GM19023 (cell line): ENCODE measurements around the gene NDUFA8.

Experiments
- ATAC-seq: cut with Tn5 transposase; IDR thresholded peaks from one replicate; pipeline ENCODE4 v1.9.1; 2021; ENCODE audit warnings: mild to moderate bottlenecking, moderate library complexity; ENCODE audit not compliant: unreplicated experiment

Gene NDUFA8

DNA sequence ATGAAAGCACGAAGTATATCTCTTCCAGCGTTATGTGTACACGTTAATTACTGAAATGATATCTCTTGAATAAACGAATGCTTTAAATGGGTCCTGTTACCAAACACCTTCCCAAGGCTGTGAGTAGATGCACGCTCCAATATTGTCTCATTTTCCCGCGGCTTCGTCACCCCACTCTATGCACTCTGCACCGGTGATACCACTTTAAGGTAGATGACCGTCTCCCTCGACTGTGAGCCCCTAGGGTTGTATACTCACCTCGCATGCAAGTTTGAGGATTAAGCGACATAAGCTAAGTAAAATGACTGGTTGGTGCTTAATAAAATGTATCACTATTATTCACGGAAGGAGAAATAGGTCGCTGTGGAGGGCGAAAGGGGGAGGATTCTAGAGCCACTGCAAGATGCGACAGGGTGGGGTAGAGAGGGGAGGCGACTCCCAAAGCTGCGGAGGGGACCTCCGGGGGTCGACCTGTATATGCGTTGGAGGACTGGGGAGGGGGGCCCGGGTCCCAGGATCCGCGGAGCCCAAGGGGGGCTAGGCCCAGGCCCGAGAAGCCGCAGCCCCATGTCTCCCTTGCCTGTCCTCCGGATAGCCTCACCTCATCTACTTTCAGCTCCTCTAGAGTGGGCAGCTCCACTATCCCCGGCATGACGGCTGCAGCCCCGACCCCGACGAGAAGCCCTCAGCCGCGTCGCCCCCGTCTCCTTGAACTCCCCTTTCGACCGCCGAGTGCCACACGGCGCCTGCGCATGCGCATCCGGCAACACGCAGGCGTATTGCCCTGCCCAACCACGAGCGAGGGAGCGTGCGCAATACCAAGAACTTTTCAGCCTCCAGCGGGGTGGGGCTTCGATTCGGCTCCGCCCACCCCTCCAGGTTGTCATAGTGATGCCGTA lies at the start of gene NDUFA8, which contains the start of gene MORN5:
Gene NDUFA8 (minus strand): TSS at position 754 of the 899 bp plus-strand sequence. CDS start 102 bp downstream, at position 652.
Gene MORN5 (plus strand): TSS at position 883 of the 899 bp plus-strand sequence. CDS start 65 bp downstream, outside the sequence.
- peak; percentile 95 for ATAC-seq

GRCh38 chr9:122207096-122207495 lies 47.5 kb upstream of the NDUFA8 start:
- no peak for ATAC-seq

GRCh38 chr9:122206118-122207046 lies 46.8 kb upstream of the NDUFA8 start:
- no peak for ATAC-seq

DNA sequence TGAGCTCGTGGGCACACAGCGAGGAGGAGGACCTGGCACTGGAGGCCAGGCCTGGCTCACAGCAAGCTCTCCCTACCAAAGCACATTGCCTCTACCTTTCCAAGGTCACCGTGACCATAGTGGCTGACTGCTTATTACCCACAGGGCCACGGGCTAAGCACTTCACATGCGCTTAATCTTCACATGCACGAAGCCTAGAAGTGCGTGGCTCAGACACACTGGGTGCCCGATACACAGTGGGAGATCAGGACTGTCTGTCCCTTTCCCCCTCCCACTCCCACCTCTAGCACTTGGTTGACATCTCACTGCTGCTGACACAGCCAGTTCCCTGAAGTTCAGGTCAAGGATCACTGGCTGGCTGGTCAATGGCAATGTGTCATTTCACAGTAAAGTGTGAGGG lies 45.6 kb upstream of the NDUFA8 start:
- no peak for ATAC-seq

DNA sequence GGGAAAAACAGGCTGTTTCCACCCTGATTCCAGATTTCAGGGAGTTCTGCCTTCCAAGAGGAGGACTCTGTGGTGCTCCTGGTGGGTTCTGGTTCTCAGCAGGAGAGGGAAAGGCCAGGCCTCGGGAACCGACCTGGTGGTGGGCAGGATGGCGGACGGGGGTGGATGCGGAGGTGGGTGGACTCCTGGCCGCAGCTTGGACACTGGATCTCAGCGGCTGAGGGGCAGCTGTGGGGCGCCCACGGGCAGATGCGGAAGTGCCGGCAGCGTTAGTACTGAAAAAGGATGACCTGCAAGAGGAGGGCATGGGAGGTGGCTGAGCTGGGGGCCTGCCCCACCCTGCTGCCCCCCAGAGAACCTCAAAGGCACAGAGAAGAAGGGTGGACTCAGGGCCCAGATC lies 44.9 kb upstream of the NDUFA8 start:
- ATAC-seq, result no peak

- no peak for ATAC-seq
These were observed 44.5 kb upstream of the NDUFA8 start for GRCh38 chr9:122204055-122204454.

DNA sequence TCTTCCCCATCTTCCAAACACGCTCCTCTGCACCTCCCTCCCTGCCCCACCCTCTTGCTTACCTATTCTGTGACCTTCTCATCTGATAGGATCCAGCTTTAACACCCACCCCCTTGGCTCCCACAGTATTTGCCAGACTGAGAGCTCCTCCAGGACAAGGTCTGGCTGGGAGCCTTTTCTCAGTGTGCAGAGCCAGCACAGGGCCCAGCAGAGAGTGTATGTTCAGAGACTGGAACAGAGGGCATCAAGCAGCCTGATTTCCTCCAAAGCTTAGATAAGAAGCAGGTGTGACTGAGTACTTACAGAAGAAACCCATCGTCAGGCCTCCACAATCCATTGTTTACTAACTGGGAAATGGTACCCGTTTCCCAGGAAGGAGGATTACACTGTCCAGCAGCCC lies 42.5 kb upstream of the NDUFA8 start:
- ATAC-seq, result no peak

DNA sequence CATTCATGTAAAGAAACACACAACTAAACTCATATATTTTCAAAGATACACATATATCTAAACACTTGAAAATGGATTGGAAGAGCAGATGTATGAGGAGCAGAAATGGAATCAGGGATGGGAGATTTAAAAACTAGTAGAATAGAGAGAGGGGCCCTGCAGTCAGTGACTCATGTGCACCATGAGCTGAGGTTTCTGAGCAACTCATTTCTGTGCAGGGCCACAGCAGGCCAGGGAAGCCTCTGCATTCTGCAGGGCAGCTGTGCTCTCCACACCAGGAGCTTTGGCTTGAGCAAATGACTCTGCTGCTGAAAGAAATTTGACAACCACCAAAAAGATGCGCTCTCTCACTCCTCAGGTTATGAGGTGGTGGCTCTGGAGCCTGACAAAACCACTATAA lies 42.1 kb upstream of the NDUFA8 start:
- ATAC-seq, result no peak

DNA sequence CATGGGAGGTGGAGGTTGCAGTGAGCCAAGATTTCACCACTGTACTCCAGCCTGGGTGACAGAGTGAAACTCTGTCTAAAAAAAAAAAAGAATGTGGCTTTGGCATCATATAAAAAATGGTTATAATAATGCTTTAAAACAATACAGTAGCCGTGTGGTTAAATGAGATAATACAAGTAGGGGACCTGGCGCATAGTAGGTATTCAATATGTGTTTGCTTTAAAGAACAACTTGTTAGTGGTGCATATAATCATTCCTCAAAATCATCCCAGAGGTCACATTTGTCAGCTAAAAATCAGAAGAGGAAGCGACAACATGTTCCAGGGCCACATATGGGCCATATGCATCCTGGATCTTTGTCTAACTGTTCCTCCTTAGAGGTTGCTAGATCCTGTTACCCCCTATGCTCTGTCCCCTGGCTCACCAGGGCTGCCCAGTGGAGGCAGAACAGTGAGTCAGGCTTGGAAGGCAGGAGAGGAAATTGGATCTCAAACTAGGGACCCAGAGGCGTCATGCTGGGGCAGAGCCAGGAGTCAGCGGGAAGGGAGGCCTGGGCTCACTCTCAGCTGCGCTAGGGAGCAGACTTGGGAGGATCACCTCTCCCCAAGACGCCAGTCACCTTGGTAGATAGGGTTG lies 41.5 kb upstream of the NDUFA8 start:
- ATAC-seq, result no peak

GRCh38 chr9:122197882-122198281 lies 38.3 kb upstream of the NDUFA8 start:
- ATAC-seq, result no peak

DNA sequence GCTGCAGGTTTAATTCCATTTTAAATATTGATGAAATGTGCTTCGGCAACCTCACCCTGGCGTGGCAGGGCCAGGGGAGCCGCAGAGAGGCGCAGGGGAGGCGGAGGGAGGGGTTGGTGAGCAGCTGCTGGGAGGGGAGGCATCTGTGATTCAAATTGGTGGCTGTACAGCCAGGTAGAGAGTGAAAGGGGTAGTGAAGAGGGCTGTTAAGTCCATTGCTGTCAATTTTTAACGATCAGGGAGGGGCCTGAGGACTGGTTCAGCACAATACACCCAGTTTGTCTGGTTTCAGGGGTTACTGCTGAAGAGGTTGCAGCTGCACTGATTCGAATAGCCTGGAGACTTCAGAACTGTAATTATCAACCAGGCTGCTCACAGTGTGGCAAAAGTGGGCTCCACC lies 37.8 kb upstream of the NDUFA8 start:
- ATAC-seq, result no peak

GRCh38 chr9:122195875-122196274 lies 36.3 kb upstream of the NDUFA8 start:
- no peak for ATAC-seq

DNA sequence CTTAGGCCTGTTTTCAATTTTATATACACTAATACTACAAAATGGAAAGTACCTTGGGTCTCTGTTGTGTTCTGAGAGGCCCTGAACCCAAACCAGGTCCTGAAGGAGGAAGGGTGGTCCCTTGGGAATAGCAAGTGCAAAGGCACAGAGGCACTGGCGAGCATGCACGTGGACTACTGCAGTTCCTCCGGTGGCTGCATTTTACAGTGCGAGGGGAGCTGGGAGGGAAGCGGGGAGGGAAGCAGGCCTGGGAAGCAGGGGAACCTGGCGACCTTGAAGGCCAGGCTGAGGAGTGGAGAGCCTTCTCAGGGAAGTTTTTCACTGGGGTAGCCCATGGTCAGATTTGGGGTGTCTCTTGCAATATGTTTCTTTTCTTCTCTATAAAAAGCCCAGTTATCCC lies 34.1 kb upstream of the NDUFA8 start:
- ATAC-seq, result no peak

DNA sequence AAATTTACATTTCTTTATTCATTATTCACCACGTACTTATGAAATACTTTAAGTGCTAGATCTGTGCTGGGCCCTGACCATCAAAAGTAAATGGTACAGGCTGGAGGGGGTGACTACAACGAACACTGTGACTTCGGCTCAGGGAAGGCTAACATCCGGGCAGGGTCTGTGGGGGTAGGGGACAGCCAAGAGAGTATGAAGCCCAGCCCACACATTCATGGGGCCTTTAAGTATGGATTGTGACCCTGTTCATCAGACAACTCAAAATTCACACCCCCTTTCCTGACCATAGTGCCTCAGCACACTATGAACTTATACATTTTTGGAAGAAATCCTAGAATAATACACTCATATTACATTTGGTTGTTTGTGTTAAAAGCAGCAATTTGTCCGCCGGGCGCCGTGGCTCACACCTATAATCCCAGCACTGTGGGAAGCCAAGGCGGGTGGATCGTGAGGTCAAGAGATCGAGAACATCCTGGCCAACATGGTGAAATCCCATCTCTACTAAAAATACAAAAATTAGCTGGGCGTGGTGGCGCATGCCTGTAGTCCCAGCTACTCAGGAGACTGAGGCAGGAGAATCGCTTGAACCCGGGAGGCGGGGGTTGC lies 33.4 kb upstream of the NDUFA8 start:
- ATAC-seq, result no peak

- ATAC-seq, result no peak
These were observed 32.8 kb upstream of the NDUFA8 start for GRCh38 chr9:122192261-122192875.

GRCh38 chr9:122191584-122191983 lies 32.0 kb upstream of the NDUFA8 start:
- ATAC-seq, result no peak

- no peak for ATAC-seq
These were observed 31.2 kb upstream of the NDUFA8 start for GRCh38 chr9:122190597-122191381.

GRCh38 chr9:122188369-122188768 lies 28.8 kb upstream of the NDUFA8 start:
- ATAC-seq, result no peak

DNA sequence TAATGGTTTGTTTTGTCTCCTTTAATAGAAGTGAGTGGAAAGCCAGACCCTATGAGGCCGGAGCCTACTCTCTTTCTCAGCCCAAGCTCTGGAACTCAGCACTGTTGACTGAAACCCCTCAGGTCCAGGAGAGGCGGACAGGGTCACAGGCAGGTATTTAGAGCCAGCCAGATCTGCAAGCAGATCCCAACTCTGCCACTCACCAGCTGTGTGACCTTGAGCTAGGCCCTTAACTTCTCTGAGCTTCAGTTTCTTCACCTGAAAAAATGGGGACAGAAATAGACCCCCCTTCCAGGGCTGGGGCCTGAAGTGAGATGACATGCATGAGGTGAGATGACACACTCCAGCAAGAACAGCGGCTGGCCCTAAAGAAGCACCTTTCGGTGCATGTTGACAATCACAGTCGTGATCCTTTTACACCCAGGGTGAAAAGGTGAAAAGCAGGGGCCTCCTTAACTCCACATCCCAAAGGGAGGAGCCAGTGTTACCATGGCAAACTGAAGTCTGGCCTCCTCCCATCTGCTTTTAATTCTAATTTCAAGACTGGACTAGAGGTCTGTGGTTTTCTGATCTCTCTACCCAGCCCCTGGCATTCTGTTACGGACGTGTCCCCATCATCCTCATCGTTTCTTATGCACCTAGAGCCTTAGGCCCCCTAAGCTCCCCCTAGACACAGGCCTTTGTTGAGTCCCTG lies 27.3 kb upstream of the NDUFA8 start:
- ATAC-seq, result no peak
